Measurements from ENCODE around the gene DRD3.

- TF ChIP-seq POLR2AphosphoS5 (IDR thresholded peaks at IDR 0.05; ENCODE audit: low read depth, low read length) (no peak), PAX5 (IDR thresholded peaks at IDR 0.05; ENCODE audit: insufficient read depth, low read length, severe bottlenecking) (no peak), POLR2A (IDR thresholded peaks at IDR 0.05; ENCODE audit: low read depth, low read length) (no peak)
Observed at GRCh38 chr3:114171677-114172076, 7.2 kb downstream of the DRD3 start.
